Activated B cell treated with CpG ODN at 0.5 μM for 24 hours (primary cell): Measurements from ENCODE around the gene AK2. TPM values are rescaled to one million over a fixed set of nuclear protein-coding genes. Genes with fewer than 3 reads are reported as not detected.
"Not testable (repeated sequence)": the region's sequence is repeated elsewhere in the genome, so short reads cannot be mapped to it uniquely, and the experiment has no call there.

Source experiments
- ATAC-seq: fragments of 200-7000 bp; cut with Tn5 transposase; one replicate; pipeline ENCODE4 v1.10.0; 2021; ENCODE audit warnings: low read depth, mild to moderate bottlenecking, moderate library complexity
- CTCF ChIA-PET: fragments of 350-600 bp; sonication (Branson Sonifier 250); formaldehyde crosslinking; loops from one replicate; lab custom pipeline; 2021; ENCODE audit warnings: antibody characterized with exemption; lab: Charles Lee
- POLR2A ChIA-PET: fragments of 350-600 bp; sonication (Branson Sonifier 250); formaldehyde crosslinking; loops from one replicate; lab custom pipeline; 2021; ENCODE audit warnings: antibody characterized with exemption; lab: Charles Lee
- DNase-seq: peaks from one replicate; pipeline ENCODE4 v3.0.0; 2022
- H3K27ac Mint-ChIP-seq: one replicate; pipeline ENCODE4 v1.8.0; 2020; ENCODE audit warnings: mixed read lengths
- H3K27me3 Mint-ChIP-seq: one replicate; pipeline ENCODE4 v1.8.0; 2021; ENCODE audit warnings: mixed read lengths
- H3K36me3 Mint-ChIP-seq: one replicate; pipeline ENCODE4 v1.8.0; 2021; ENCODE audit warnings: low read depth, mixed read lengths
- H3K4me1 Mint-ChIP-seq: one replicate; pipeline ENCODE4 v1.8.0; 2021; ENCODE audit warnings: mixed read lengths
- H3K4me3 Mint-ChIP-seq: one replicate; pipeline ENCODE4 v1.8.0; 2020; ENCODE audit warnings: mild to moderate bottlenecking, mixed read lengths
- H3K9me3 Mint-ChIP-seq: one replicate; pipeline ENCODE4 v1.8.0; 2020; ENCODE audit warnings: mixed read lengths
- CTCF ChIP-seq: fragments of 200-600 bp; IDR thresholded peaks from one replicate; pipeline ENCODE4 v1.8.0; 2022; ENCODE audit warnings: antibody characterized with exemption, mild to moderate bottlenecking
- intact Hi-C: fragments of 100-400 bp; cut with micrococcal nuclease; formaldehyde crosslinking; loops from one replicate; pipeline ENCODE4 v1.15.1; 2024
- total RNA-seq: library from RNA; stranded (reverse); gene quantifications from 2 replicates; pipeline ENCODE4 v1.2.3, GENCODE V29; 2022

AK2 gene
- total RNA-seq, 1 donor from 2014 or later: 162 TPM

GRCh38 chr1:33074193-33074945 lies 37.7 kb upstream of the AK2 start:
- Mint-ChIP-seq H3K36me3 (no peaks in the 10 kb centered on the region), H3K4me1 (no peaks in the 10 kb centered on the region), H3K4me3 (no peak overlapping the region), H3K27ac (no peak overlapping the region), H3K9me3 (peaks cover 5% of the 10 kb centered on the region), H3K27me3 (no peaks in the 10 kb centered on the region)
- DNase-seq (no peak), ATAC-seq (no peak)
- ChIA-PET POLR2A (interaction anchor here (0.6 to 0.7 kb wide), 2 partner anchors 99 to 101 kb away, joined by 3 to 7 read pairs; no protein-coding TSS in a partner anchor), CTCF (no interaction called here)
- intact Hi-C loops: no loop called here
- no peak for TF ChIP-seq CTCF

- TF ChIP-seq CTCF: no peak
- ATAC-seq: no peak
- CTCF ChIA-PET: no interaction called here
- DNase-seq: no peak
- intact Hi-C loops: no loop called here
- POLR2A ChIA-PET: no interaction called here
- H3K4me3 Mint-ChIP-seq: no peak overlapping the region
- peaks cover under 1% of the 10 kb centered on the region for H3K36me3 Mint-ChIP-seq
- peaks cover 7% of the 10 kb centered on the region for H3K9me3 Mint-ChIP-seq
- H3K27me3 Mint-ChIP-seq: peaks cover 2% of the 10 kb centered on the region
- H3K27ac Mint-ChIP-seq: no peak overlapping the region
- H3K4me1 Mint-ChIP-seq: no peaks in the 10 kb centered on the region
Measured at GRCh38 chr1:33072707-33073106, 36.0 kb upstream of the AK2 start.

GRCh38 chr1:33070628-33071027 lies 33.9 kb upstream of the AK2 start:
- CTCF ChIA-PET: no interaction called here
- intact Hi-C loops: no loop called here
- no peak for TF ChIP-seq CTCF
- Mint-ChIP-seq H3K36me3 (peaks cover 4% of the 10 kb centered on the region), H3K9me3 (peaks cover 20% of the 10 kb centered on the region), H3K27ac (no peak overlapping the region), H3K4me1 (no peaks in the 10 kb centered on the region), H3K27me3 (peaks cover 7% of the 10 kb centered on the region), H3K4me3 (no peak overlapping the region)
- DNase-seq (no peak), ATAC-seq (no peak)
- POLR2A ChIA-PET: no interaction called here

- intact Hi-C loops, ATAC-seq: not testable (repeated sequence)
Measured at GRCh38 chr1:33068108-33068507, 31.4 kb upstream of the AK2 start.

GRCh38 chr1:33066477-33066876 lies 29.8 kb upstream of the AK2 start:
- H3K27ac Mint-ChIP-seq, DNase-seq, H3K4me3 Mint-ChIP-seq, H3K27me3 Mint-ChIP-seq, CTCF ChIA-PET, H3K4me1 Mint-ChIP-seq, POLR2A ChIA-PET, intact Hi-C loops, ATAC-seq: not testable (repeated sequence)
- H3K9me3 Mint-ChIP-seq: peaks cover 48% of the 10 kb centered on the region
- peaks cover 16% of the 10 kb centered on the region for H3K36me3 Mint-ChIP-seq

More at GRCh38 chr1:33068108-33068507, 31.4 kb upstream of the AK2 start:
- POLR2A ChIA-PET, H3K4me1 Mint-ChIP-seq, H3K27me3 Mint-ChIP-seq, DNase-seq, CTCF ChIA-PET, H3K27ac Mint-ChIP-seq, H3K4me3 Mint-ChIP-seq: not testable (repeated sequence)
- peaks cover 11% of the 10 kb centered on the region for H3K36me3 Mint-ChIP-seq
- peaks cover 37% of the 10 kb centered on the region for H3K9me3 Mint-ChIP-seq

- ChIA-PET POLR2A (no interaction called here), CTCF (no interaction called here)
- Mint-ChIP-seq H3K9me3 (peaks cover 45% of the 10 kb centered on the region), H3K27ac (no peak overlapping the region), H3K4me1 (no peaks in the 10 kb centered on the region), H3K27me3 (peaks cover 7% of the 10 kb centered on the region), H3K36me3 (peaks cover 16% of the 10 kb centered on the region), H3K4me3 (no peak overlapping the region)
- intact Hi-C loops: no loop called here
- no peak for ATAC-seq
- no peak for TF ChIP-seq CTCF
- DNase-seq: no peak
Measured at GRCh38 chr1:33065301-33065700, 28.6 kb upstream of the AK2 start.

GRCh38 chr1:33064284-33064683 lies 27.6 kb upstream of the AK2 start:
- Mint-ChIP-seq H3K9me3 (peaks cover 43% of the 10 kb centered on the region), H3K36me3 (peaks cover 16% of the 10 kb centered on the region)
- H3K27ac Mint-ChIP-seq, CTCF ChIA-PET, H3K27me3 Mint-ChIP-seq, ATAC-seq, POLR2A ChIA-PET, H3K4me1 Mint-ChIP-seq, H3K4me3 Mint-ChIP-seq, intact Hi-C loops, DNase-seq: not testable (repeated sequence)
